Measurements from ENCODE around the gene POU2AF2. TPM values are rescaled to one million over a fixed set of nuclear protein-coding genes. Genes with fewer than 3 reads are reported as not detected.
"Not testable (repeated sequence)": the region's sequence is repeated elsewhere in the genome, so short reads cannot be mapped to it uniquely, and the experiment has no call there.

The POU2AF2 gene
- total RNA-seq, 2 donors from 2014 or later: 1.3 to 2.2 TPM

GRCh38 chr11:111259896-111260295, 14.4 kb downstream of the POU2AF2 start:
- intact Hi-C loops (cut with DNase I): no loop called here
- H3K4me1 ChIP-seq: no peaks in the 10 kb centered on the region

DNA sequence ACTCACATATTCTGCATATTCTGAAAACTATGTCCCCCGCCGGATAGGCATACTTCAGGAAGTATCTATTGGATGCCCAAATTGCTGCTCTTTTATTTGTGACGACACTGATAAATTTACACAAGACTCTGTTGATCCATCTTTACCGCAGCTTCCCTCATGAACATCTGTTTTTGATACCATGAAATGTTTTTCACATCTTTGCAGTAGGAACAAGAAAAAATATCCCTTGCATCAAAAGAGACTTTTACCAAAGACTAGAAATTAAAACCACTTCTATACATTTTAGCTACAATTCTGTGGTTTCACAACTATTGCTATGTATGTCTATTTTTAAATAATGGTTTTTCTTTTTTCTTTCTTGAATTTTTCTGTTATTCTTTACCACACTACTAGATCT, 15.3 kb downstream of the POU2AF2 start:
- Histone ChIP-seq H3K27me3 (no peaks in the 10 kb centered on the region), H3K4me1 (no peaks in the 10 kb centered on the region), H3K27ac (no peak overlapping the region), H3K36me3 (no peaks in the 10 kb centered on the region), H3K9ac (ENCODE audit: low read depth in 2 of 2, low read length in 2 of 2) (no peak overlapping the region), H3K4me3 (no peak overlapping the region), H3K9me3 (no peaks in the 10 kb centered on the region)
- intact Hi-C loops (cut with DNase I): no loop called here
- no peak for DNase-seq
- TF ChIP-seq CTCF (IDR thresholded peaks at IDR 0.05): no peak

More at GRCh38 chr11:111259896-111260295, 14.4 kb downstream of the POU2AF2 start:
- H3K4me3 ChIP-seq: no peak overlapping the region
- DNase-seq: no peak
- H3K36me3 ChIP-seq: no peaks in the 10 kb centered on the region
- no peak overlapping the region for H3K27ac ChIP-seq
- no peak overlapping the region for H3K9ac ChIP-seq (ENCODE audit: low read depth in 2 of 2, low read length in 2 of 2)
- H3K27me3 ChIP-seq: no peaks in the 10 kb centered on the region
- H3K9me3 ChIP-seq: no peaks in the 10 kb centered on the region
- TF ChIP-seq CTCF (IDR thresholded peaks at IDR 0.05): no peak

- no peaks in the 10 kb centered on the region for H3K36me3 ChIP-seq
- no peak for TF ChIP-seq CTCF (IDR thresholded peaks at IDR 0.05)
These were observed 19.1 kb downstream of the POU2AF2 start for GRCh38 chr11:111264646-111265045.

DNA sequence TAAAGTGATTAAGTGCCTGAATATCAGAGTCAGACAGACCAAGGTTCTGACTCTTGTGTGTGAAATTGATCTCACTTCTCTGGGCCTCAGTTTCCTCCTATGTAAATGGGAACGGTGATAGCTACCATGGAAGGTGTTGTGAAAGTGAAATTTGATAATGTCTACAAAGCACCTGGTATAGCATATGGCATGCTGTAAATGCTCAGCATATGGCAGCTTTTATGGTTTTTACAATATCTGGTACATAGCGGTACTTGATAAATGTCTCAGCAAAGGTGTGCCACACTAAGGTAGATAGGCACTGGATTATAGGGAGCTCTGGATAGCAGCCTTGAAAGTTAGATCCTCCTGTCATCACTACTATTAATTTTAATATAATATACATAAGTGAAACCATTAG, 19.9 kb downstream of the POU2AF2 start:
- no peaks in the 10 kb centered on the region for H3K36me3 ChIP-seq
- no peak for DNase-seq
- no peak for TF ChIP-seq CTCF (IDR thresholded peaks at IDR 0.05)
- no peaks in the 10 kb centered on the region for H3K9me3 ChIP-seq
- no peak overlapping the region for H3K4me3 ChIP-seq
- H3K9ac ChIP-seq (ENCODE audit: low read depth in 2 of 2, low read length in 2 of 2): no peak overlapping the region
- H3K27me3 ChIP-seq: no peaks in the 10 kb centered on the region
- no peak overlapping the region for H3K27ac ChIP-seq
- no peaks in the 10 kb centered on the region for H3K4me1 ChIP-seq
- intact Hi-C loops (cut with DNase I): no loop called here

More at GRCh38 chr11:111264646-111265045, 19.1 kb downstream of the POU2AF2 start:
- no peak overlapping the region for H3K9ac ChIP-seq (ENCODE audit: low read depth in 2 of 2, low read length in 2 of 2)
- no peaks in the 10 kb centered on the region for H3K9me3 ChIP-seq
- DNase-seq: no peak
- intact Hi-C loops (cut with DNase I): no loop called here
- no peaks in the 10 kb centered on the region for H3K27me3 ChIP-seq
- H3K4me1 ChIP-seq: no peaks in the 10 kb centered on the region
- H3K4me3 ChIP-seq: no peak overlapping the region
- no peak overlapping the region for H3K27ac ChIP-seq

- H3K36me3 ChIP-seq; H3K27me3 ChIP-seq; H3K9me3 ChIP-seq; H3K27ac ChIP-seq; H3K4me3 ChIP-seq; intact Hi-C loops (cut with DNase I); H3K9ac ChIP-seq (ENCODE audit: low read depth in 2 of 2, low read length in 2 of 2); H3K4me1 ChIP-seq; DNase-seq: not testable (repeated sequence)
These were observed 22.8 kb downstream of the POU2AF2 start for GRCh38 chr11:111268303-111268702.

- Histone ChIP-seq H3K27ac (no peak overlapping the region), H3K27me3 (no peaks in the 10 kb centered on the region), H3K4me3 (no peak overlapping the region), H3K36me3 (no peaks in the 10 kb centered on the region), H3K9ac (ENCODE audit: low read depth in 2 of 2, low read length in 2 of 2) (no peak overlapping the region), H3K4me1 (no peaks in the 10 kb centered on the region), H3K9me3 (no peaks in the 10 kb centered on the region)
- no peak for TF ChIP-seq CTCF (IDR thresholded peaks at IDR 0.05)
- DNase-seq: no peak
- intact Hi-C loops (cut with DNase I): no loop called here
These were observed 23.8 kb downstream of the POU2AF2 start for GRCh38 chr11:111269146-111269868.
